SH-SY5Y (cell line): Measurements from ENCODE around the gene FOSB.

Experiments
- GATA2 ChIP-seq: IDR thresholded peaks from 2 replicates; pipeline ENCODE4 v1.6.1; 2011; ENCODE audit warnings: mild to moderate bottlenecking, low read depth, low read length
- GATA3 ChIP-seq: IDR thresholded peaks from 2 replicates; pipeline ENCODE4 v1.6.1; 2011; ENCODE audit warnings: low read depth, mild to moderate bottlenecking, low read length, moderate library complexity

- TF ChIP-seq GATA2 (no peak), GATA3 (no peak)
Measured at GRCh38 chr19:45523642-45524256, 56.0 kb downstream of the FOSB start.
